Liver (tissue), 9 donors: ENCODE results near the gene SMG6. TPM values are rescaled to one million over a fixed set of nuclear protein-coding genes. Genes with fewer than 3 reads are reported as not detected.

Source experiments
- DNase-seq: peaks from one replicate; pipeline ENCODE4 v3.0.0-alpha.2; 2017; ENCODE audit warnings: low spot score
- H3K27ac ChIP-seq, 2 donors: one replicate each; pipeline ENCODE4 v1.7.0; 2013; ENCODE audit warnings: inconsistent platforms in 2 of 2, low read length in 2 of 2, control low read depth in 1 of 2, low read depth in 1 of 2, mild to moderate bottlenecking in 1 of 2
- H3K27me3 ChIP-seq, 4 donors: one replicate each; pipeline versions ENCODE4 v1.6.1 to v1.7.0; 2013; ENCODE audit warnings: low read length in 3 of 4, inconsistent platforms in 1 of 4, mild to moderate bottlenecking in 1 of 4, moderate library complexity in 1 of 4; ENCODE audit not compliant: control insufficient read depth in 4 of 4, insufficient read depth in 4 of 4
- H3K36me3 ChIP-seq, 4 donors: one replicate each; pipeline versions ENCODE4 v1.6.1 to v1.7.0; 2013; ENCODE audit warnings: low read length in 3 of 4, mild to moderate bottlenecking in 3 of 4, low read depth in 1 of 4, moderate library complexity in 1 of 4; ENCODE audit not compliant: control insufficient read depth in 4 of 4, insufficient read depth in 3 of 4
- H3K4me1 ChIP-seq, 4 donors: one replicate each; pipeline versions ENCODE4 v1.6.1 to v1.7.0; 2013; ENCODE audit warnings: low read length in 3 of 4, mild to moderate bottlenecking in 3 of 4, moderate library complexity in 1 of 4; ENCODE audit not compliant: control insufficient read depth in 4 of 4, insufficient read depth in 4 of 4
- H3K4me3 ChIP-seq, 3 donors: one replicate each; pipeline versions ENCODE4 v1.6.1 to v1.7.0; 2013; ENCODE audit warnings: low read length in 3 of 3, control low read depth in 1 of 3, low read depth in 1 of 3, mild to moderate bottlenecking in 1 of 3
- H3K9ac ChIP-seq, 2 donors: one replicate each; pipeline ENCODE4 v1.7.0; 2013; ENCODE audit warnings: low read length in 2 of 2, mild to moderate bottlenecking in 2 of 2, moderate library complexity in 2 of 2, control low read depth in 1 of 2, low read depth in 1 of 2
- H3K9me3 ChIP-seq, 4 donors: one replicate each; pipeline versions ENCODE4 v1.6.1 to v1.7.0; 2013; ENCODE audit warnings: low read length in 3 of 4; ENCODE audit not compliant: control insufficient read depth in 4 of 4
- ATF3 ChIP-seq: IDR thresholded peaks from 2 replicates; pipeline ENCODE4 v1.6.1; 2016; ENCODE audit warnings: antibody characterized with exemption
- CTCF ChIP-seq: fragments of 150-350 bp; IDR thresholded peaks from 2 replicates; pipeline ENCODE4 v1.5.1; 2017; ENCODE audit warnings: improper control_type of control experiment, low read depth, low read length; ENCODE audit not compliant: missing input control
- EGR1 ChIP-seq, 2 donors: IDR thresholded peaks; 2 replicates each; pipeline ENCODE4 v1.6.1; 2016 to 2018; ENCODE audit warnings: antibody characterized with exemption in 2 of 2, low read depth in 2 of 2
- FOXA1 ChIP-seq: IDR thresholded peaks from 2 replicates; pipeline ENCODE4 v1.6.1; 2016; ENCODE audit warnings: antibody characterized with exemption
- FOXA2 ChIP-seq: IDR thresholded peaks from 2 replicates; pipeline ENCODE4 v1.6.1; 2016; ENCODE audit warnings: antibody characterized with exemption
- GABPA ChIP-seq, 2 donors: IDR thresholded peaks in 1 of 2; conservative IDR thresholded peaks in 1 of 2; 2 replicates each; pipeline ENCODE4 v1.6.1; 2016; ENCODE audit warnings: antibody characterized with exemption in 2 of 2, mild to moderate bottlenecking in 1 of 2, moderate library complexity in 1 of 2
- HNF4A ChIP-seq, 2 donors: conservative IDR thresholded peaks; 2 replicates each; pipeline ENCODE4 v1.6.1; 2016; ENCODE audit warnings: antibody characterized with exemption in 2 of 2, mild to moderate bottlenecking in 2 of 2
- HNF4G ChIP-seq: IDR thresholded peaks from 2 replicates; pipeline ENCODE4 v1.6.1; 2016; ENCODE audit warnings: antibody characterized with exemption
- JUND ChIP-seq, 2 donors: IDR thresholded peaks; 2 replicates each; pipeline ENCODE4 v1.6.1; 2016; ENCODE audit warnings: antibody characterized with exemption in 2 of 2
- MAX ChIP-seq: IDR thresholded peaks from 2 replicates; pipeline ENCODE4 v1.6.1; 2016; ENCODE audit warnings: antibody characterized with exemption
- NR2F2 ChIP-seq: IDR thresholded peaks from 2 replicates; pipeline ENCODE4 v1.6.1; 2016; ENCODE audit warnings: antibody characterized with exemption
- RAD21 ChIP-seq, 2 donors: IDR thresholded peaks; 2 replicates each; pipeline ENCODE4 v1.6.1; 2016; ENCODE audit warnings: antibody characterized with exemption in 2 of 2, mild to moderate bottlenecking in 2 of 2
- REST ChIP-seq: IDR thresholded peaks from 2 replicates; pipeline ENCODE4 v1.6.1; 2016; ENCODE audit warnings: antibody characterized with exemption, mild to moderate bottlenecking
- RXRA ChIP-seq, 2 donors: IDR thresholded peaks; 2 replicates each; pipeline ENCODE4 v1.6.1; 2017 to 2018; ENCODE audit warnings: antibody characterized with exemption in 2 of 2, mild to moderate bottlenecking in 1 of 2
- SP1 ChIP-seq: IDR thresholded peaks from 2 replicates; pipeline ENCODE4 v1.6.1; 2018; ENCODE audit warnings: antibody characterized with exemption, mild to moderate bottlenecking
- TAF1 ChIP-seq: conservative IDR thresholded peaks from 2 replicates; pipeline ENCODE4 v1.6.1; 2016; ENCODE audit warnings: antibody characterized with exemption, mild to moderate bottlenecking
- YY1 ChIP-seq: IDR thresholded peaks from 2 replicates; pipeline ENCODE4 v1.6.1; 2016; ENCODE audit warnings: antibody characterized with exemption, mild to moderate bottlenecking
- ZBTB33 ChIP-seq: IDR thresholded peaks from 2 replicates; pipeline ENCODE4 v1.6.1; 2016; ENCODE audit warnings: antibody characterized with exemption
- WGBS: extraction: QIAGEN DNeasy Blood & Tissue Kit; methylation state at CpG from one replicate; pipeline ENCODE4 v1.1.7; 2013; 5-methylcytosine and 5-hydroxymethylcytosine counted together
- polyA plus RNA-seq, 2 donors: library from polyadenylated mRNA; stranded (reverse) in 1 of 2; unstranded in 1 of 2; fragments of 200-250 nt in 1 of 2; fragments of >200 nt in 1 of 2; fragmentation: Nextera tagmentation in 1 of 2; extraction: Ambion mirVana in 1 of 2; gene quantifications; one replicate each; pipeline versions ENCODE4 v1.2.1 to v1.2.3, GENCODE V29; 2013 to 2015
- total RNA-seq, 2 donors: library from RNA; depleted of rRNA; stranded (reverse); fragments of >200 nt; gene quantifications; one replicate each; pipeline ENCODE4 v1.2.3, GENCODE V29; 2014
- donor health status: healthy.
- donor health status: healthy.
- donor health status: healthy.
- donor health status: healthy.
- donor health status: healthy.

SMG6 gene
- total and polyA plus RNA-seq, 4 donors: 4.9 to 12.0 (median 8.2) TPM

- Histone ChIP-seq H3K36me3 (peaks cover 0 to 4% (median 1%) of the 10 kb centered on the region in 4 donors), H3K9me3 (no peaks in the 10 kb centered on the region), H3K4me1 (peaks cover 15 to 49% (median 44%) of the 10 kb centered on the region in 4 donors), H3K27me3 (no peaks in the 10 kb centered on the region), H3K27ac (peak overlapping the region; percentile 23 to 75), H3K4me3 (no peak overlapping the region), H3K9ac (no peak overlapping the region)
- TF ChIP-seq MAX (no peak), ZBTB33 (no peak), ATF3 (no peak), CTCF (no peak), HNF4A (conservative IDR thresholded peaks at IDR 0.05) (no peak)
- 81% methylated on average over 2 of the region's 2 CpGs for WGBS
- no peak for DNase-seq
Measured at GRCh38 chr17:2180768-2181167, 122.8 kb downstream of the SMG6 start.

GRCh38 chr17:2179615-2180295 is 123.8 kb downstream of the SMG6 start:
- WGBS: 22% methylated on average over 9 of the region's 9 CpGs
- DNase-seq: peak; percentile 61
- peak overlapping the region; percentile 72 to 75 for H3K27ac ChIP-seq
- H3K9ac ChIP-seq: no peak overlapping the region
- peaks cover 15 to 58% (median 50%) of the 10 kb centered on the region in 4 donors for H3K4me1 ChIP-seq
- H3K9me3 ChIP-seq: no peaks in the 10 kb centered on the region
- no peak overlapping the region for H3K4me3 ChIP-seq
- no peaks in the 10 kb centered on the region for H3K27me3 ChIP-seq
- peaks cover 0 to 3% (median 1%) of the 10 kb centered on the region in 4 donors for H3K36me3 ChIP-seq
- TF ChIP-seq YY1: peak; percentile 38
- peak; percentile 92 for TF ChIP-seq NR2F2
- TF ChIP-seq FOXA1: no peak
- TF ChIP-seq HNF4A (conservative IDR thresholded peaks at IDR 0.05): peak; percentile 53 to 57
- no peak for TF ChIP-seq HNF4G
- no peak for TF ChIP-seq CTCF
- TF ChIP-seq ATF3: no peak
- TF ChIP-seq REST: peak; percentile 45
- TF ChIP-seq RAD21 (IDR thresholded peaks at IDR 0.05): peak; percentile 51 to 62
- peak in 1 of 2 donors; percentile 75 for TF ChIP-seq EGR1 (IDR thresholded peaks at IDR 0.05; ENCODE audit: low read depth in 2 of 2)
- TF ChIP-seq TAF1: no peak
- TF ChIP-seq FOXA2: no peak
- peak in 1 of 2 donors; percentile 28 for TF ChIP-seq GABPA (IDR thresholded peaks at IDR 0.05 in 1 of 2, conservative IDR thresholded peaks at IDR 0.05 in 1 of 2)
- TF ChIP-seq JUND (IDR thresholded peaks at IDR 0.05): peak in 1 of 2 donors; percentile 35
- TF ChIP-seq SP1: peak; percentile 76
- peak; percentile 94 to 96 for TF ChIP-seq RXRA (IDR thresholded peaks at IDR 0.05)
- peak; percentile 49 for TF ChIP-seq MAX
